Neutrophil (primary cell): Measurements from ENCODE around the gene ARMC3.

Source experiments
- H3K27ac ChIP-seq: fragments of 200-600 bp; sonication (generic); 2 replicates; pipeline ENCODE4 v1.5.1; 2016; ENCODE audit warnings: mild to moderate bottlenecking, moderate library complexity
- H3K27me3 ChIP-seq: fragments of 200-600 bp; sonication (generic); 2 replicates; pipeline ENCODE4 v1.6.0; 2016; ENCODE audit warnings: mild to moderate bottlenecking
- H3K36me3 ChIP-seq: fragments of 200-600 bp; sonication (generic); 2 replicates; pipeline ENCODE4 v1.5.1; 2017
- H3K4me1 ChIP-seq, 2 experiments: fragments of 200-600 bp in 1 of 2; sonication (generic) in 1 of 2; 1 replicate in 1 of 2; 2 replicates in 1 of 2; pipeline versions ENCODE4 v1.5.1 to v1.6.1; 2013 to 2016; ENCODE audit warnings: low read depth in 1 of 2, low read length in 1 of 2, mild to moderate bottlenecking in 1 of 2, moderate library complexity in 1 of 2; ENCODE audit not compliant: control insufficient read depth in 1 of 2, insufficient read depth in 1 of 2
- H3K4me3 ChIP-seq, 2 experiments: fragments of 200-600 bp in 1 of 2; sonication (generic) in 1 of 2; 1 replicate in 1 of 2; 2 replicates in 1 of 2; pipeline ENCODE4 v1.5.1; 2013 to 2016; ENCODE audit warnings: low read depth in 1 of 2, low read length in 1 of 2, mild to moderate bottlenecking in 1 of 2, moderate library complexity in 1 of 2
- H3K9me3 ChIP-seq: fragments of 200-600 bp; sonication (generic); 2 replicates; pipeline ENCODE4 v1.5.1; 2016
- CTCF ChIP-seq: fragments of 200-600 bp; sonication (generic); IDR thresholded peaks from 2 replicates; pipeline ENCODE4 v1.5.1; 2016; ENCODE audit warnings: antibody characterized with exemption

The ARMC3 gene

GRCh38 chr10:23080262-23080661 lies 152.4 kb downstream of the ARMC3 start:
- Histone ChIP-seq H3K4me3 (no peak overlapping the region), H3K9me3 (no peaks in the 10 kb centered on the region), H3K27ac (no peak overlapping the region), H3K36me3 (no peaks in the 10 kb centered on the region), H3K4me1 (no peaks in the 10 kb centered on the region), H3K27me3 (peaks cover 59% of the 10 kb centered on the region)
- no peak for TF ChIP-seq CTCF

DNA sequence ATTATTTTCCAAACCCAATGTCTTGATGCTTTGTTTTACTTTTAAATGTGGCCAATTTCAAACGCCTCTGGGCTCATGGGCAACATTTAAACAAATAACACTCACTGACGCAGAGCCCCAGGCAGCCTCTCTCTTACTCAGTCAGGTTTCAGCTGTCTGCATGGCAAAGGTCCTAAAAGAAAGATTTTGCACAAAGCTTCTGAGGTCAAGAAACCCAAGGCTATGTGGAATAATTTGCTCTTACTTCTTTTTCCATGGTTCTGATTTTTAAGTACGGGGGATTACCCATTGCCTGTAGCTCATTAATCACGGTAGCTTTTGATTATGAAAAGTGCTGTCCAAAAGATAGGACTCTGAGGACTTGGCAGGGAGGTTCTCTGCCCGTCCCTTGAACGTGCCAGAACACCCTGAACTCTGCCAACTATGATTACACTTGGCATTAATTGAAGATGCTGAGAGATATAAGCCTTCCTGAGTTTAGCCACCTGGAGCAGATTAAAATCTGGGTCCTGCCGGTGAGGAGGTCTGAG lies 153.4 kb downstream of the ARMC3 start:
- Histone ChIP-seq H3K36me3 (no peaks in the 10 kb centered on the region), H3K9me3 (no peaks in the 10 kb centered on the region), H3K4me3 (no peak overlapping the region), H3K27ac (no peak overlapping the region), H3K4me1 (no peaks in the 10 kb centered on the region), H3K27me3 (peaks cover 59% of the 10 kb centered on the region)
- no peak for TF ChIP-seq CTCF

- no peak for TF ChIP-seq CTCF
- H3K36me3 ChIP-seq = no peaks in the 10 kb centered on the region
- H3K9me3 ChIP-seq = no peaks in the 10 kb centered on the region
Measured at GRCh38 chr10:23081891-23082290, 154.0 kb downstream of the ARMC3 start.

More at GRCh38 chr10:23081891-23082290, 154.0 kb downstream of the ARMC3 start:
- Histone ChIP-seq H3K4me1 (no peaks in the 10 kb centered on the region), H3K27me3 (peaks cover 56% of the 10 kb centered on the region), H3K4me3 (no peak overlapping the region), H3K27ac (no peak overlapping the region)
